ENCODE results near the gene HDHD3.
A peak's percentile ranks its signal among the peaks of the same experiment; 100 is the strongest.
"Not testable (repeated sequence)": the region's sequence is repeated elsewhere in the genome, so short reads cannot be mapped to it uniquely, and the experiment has no call there.

Gene HDHD3

DNA sequence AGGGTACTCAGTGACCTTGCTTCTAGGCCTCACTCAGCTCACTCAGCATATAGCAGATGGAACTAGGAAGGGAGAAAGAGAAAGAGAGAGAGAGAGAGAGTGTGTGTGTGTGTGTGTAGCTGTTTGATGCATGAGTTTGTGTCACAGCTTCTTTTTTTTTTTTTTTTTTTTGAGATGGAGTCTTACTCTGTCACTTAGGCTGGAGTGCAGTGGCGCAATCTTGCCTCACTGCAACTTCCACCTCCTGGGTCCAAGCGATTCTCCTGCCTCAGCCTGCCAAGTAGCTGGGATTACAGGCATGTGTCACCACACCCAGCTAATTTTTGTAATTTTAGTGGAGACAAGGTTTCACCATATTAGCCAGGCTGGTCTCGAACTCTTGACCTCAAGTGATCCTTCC, 11.1 kb downstream of the HDHD3 start:
- H3K4me3 ChIP-seq (ENCODE audit: low read depth, low read length): not testable (repeated sequence)

DNA sequence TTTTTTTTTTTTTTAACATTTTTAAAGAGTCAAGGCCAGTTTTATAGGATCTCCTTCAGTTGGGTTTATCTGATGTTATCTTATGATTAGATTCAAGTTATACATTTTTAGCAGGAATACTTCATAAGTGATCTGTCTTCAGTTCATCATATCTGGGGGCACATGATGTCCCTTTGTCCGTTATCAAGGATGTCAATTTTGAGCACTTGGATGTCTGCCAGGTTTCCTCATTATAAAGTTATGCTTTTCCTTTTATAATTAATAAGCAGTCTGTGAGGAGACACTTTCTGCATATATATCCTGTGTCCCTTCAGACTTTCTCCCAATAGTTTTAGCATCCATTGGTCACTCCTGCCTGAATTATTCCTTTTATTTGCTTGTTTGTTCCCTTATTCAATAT, 11.8 kb downstream of the HDHD3 start:
- no peak overlapping the region for H3K4me3 ChIP-seq (ENCODE audit: low read depth, low read length)

DNA sequence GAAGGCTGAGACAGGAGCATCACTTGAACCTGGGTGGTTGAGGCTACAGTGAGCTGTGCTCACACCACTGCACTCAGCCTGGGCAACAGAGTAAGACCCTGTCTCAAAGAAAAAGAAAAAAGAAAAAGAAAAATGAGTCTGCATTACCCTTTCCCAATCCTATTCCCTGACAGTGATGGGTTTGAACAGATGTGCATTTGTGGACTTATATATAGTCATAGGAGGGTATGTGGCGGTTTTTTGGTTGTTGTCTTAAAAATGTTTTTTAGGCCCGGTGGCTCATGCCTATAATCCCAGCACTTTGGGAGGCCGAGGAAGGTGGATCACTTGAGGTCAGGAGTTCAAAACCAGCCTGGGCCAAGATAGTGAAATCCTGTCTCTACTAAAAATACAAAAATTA, 13.4 kb downstream of the HDHD3 start:
- no peak overlapping the region for H3K4me3 ChIP-seq (ENCODE audit: low read depth, low read length)

DNA sequence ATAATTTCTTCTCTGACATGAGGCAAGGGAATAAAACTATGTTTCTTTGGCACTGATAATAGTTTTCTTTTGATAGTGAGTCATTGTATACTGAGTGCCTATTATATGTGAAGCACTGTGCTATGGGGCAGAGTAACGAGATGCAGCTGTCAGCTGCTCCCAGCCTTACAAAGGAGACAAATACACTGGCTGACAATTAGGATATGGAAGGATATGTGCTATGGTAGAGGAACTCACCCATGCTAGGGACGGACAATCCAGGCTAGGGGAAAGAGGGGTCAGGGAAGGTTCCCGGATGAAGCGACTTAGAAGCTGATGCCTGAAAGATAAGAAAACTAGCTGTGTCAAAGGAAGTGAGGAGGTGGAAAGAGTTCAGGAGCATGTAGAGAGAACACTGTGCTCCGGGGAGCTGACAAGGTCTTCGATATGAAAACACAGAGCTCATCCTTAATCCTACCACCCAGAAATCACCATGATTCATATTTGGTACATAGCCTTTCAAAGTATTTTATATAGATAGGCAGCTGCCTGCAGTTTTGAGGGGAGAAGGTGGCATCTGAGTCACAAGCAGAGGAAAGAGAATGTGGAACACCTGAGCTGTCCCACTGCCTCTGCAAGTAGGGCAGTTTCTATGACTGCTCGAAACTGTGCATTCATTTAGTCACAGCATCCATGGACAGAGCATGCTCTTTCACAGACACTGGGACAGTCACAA, 15.3 kb downstream of the HDHD3 start:
- H3K4me3 ChIP-seq (ENCODE audit: low read depth, low read length): no peak overlapping the region

DNA sequence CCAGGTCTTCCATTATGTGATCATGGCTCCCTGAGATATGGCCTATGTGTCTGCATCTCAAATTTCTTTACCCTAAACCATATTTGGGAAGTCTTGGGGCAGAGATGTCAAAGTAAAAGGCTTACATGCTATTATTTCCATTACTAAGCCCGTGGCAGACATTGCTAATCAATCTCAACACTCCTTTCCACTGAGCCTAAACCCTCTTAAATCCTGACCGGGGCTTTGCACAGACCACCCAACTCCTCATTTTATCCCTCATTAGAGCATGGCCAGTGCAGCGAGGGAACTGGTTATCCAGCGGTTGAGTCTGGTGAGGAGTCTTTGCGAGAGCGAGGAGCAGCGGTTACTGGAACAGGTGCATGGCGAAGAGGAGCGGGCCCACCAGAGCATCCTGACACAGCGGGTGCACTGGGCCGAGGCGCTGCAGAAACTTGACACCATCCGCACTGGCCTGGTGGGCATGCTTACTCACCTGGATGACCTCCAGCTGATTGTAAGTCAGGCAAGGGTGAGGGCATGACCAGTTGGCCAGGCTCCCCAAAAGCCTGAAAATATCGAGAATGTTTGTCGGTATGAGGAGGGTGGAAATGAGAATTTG, 16.4 kb downstream of the HDHD3 start:
- no peak overlapping the region for H3K4me3 ChIP-seq (ENCODE audit: low read depth, low read length)

DNA sequence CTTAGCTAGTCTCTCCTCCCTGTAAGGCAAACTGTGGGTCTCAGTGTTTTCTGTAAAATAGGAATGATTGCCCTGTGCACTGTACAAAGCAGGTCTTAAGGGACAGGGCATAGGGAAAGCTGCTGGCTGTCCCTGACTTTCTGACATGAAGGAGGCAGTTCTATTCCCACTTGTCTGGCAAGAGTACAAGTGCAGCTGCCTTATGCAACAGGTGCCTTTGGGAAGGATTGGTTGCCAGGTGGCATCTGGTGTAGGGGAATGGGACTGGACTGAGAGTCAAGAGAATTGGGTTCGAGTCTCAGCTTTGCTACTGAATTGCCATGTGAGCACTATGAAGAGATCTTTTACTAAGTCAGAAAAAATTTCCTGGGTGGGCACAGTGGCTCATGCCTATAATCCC, 17.4 kb downstream of the HDHD3 start:
- H3K4me3 ChIP-seq (ENCODE audit: low read depth, low read length): no peak overlapping the region

DNA sequence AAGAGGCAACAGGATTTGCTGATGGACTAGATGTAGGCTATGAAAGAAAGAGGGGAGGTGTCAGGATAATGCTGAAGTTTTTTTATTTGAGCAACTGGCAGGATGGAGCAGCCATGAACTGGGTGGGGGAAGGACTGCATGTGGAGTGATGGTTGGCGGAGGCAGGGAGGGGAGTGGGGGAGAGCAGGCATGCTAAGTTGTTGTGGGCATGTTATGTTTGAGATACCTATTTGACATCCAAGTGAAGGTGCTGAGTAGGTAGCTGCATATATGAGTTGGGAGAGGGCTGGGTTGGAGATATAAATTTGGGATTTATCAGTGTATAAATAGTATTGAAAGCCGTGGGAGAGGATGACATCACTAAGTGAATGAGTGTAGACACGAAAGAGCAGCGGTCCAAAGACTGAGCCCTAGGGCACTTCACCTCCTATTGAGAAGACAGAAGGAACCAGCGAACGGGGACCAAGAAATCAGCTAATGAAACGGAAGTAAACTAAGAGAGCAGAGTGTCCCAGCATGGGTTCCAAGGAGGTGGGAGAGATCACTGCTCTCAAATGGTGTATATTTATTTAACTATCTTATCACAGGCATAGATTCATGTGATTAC, 20.0 kb downstream of the HDHD3 start:
- H3K4me3 ChIP-seq (ENCODE audit: low read depth, low read length): no peak overlapping the region

DNA sequence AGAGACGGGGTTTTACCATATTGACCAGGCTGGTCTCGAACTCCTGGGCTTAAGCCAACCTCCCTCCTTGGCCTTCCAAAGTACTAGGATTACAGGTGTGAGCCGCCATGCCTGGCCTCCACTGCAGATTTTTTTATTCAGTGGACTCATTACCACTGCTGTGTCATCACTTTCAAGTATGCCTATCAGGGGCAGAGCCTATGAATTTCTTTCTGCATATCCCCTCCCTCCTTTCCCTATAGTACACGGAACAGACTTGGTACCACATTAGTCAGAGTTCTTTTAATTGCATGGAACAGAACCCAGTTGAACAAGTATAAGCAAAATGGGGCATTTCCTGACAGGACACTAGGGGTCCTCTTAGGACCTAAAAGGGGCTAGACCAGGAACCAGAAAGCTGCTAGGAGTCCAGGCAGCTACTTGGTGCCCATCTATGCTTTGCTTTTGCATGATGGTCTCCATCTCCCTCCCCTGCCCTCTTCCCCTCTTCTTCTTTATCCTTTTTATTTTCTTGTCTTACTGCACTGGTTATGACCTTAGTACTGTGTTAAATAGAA, 21.7 kb downstream of the HDHD3 start:
- H3K4me3 ChIP-seq (ENCODE audit: low read depth, low read length): no peak overlapping the region

DNA sequence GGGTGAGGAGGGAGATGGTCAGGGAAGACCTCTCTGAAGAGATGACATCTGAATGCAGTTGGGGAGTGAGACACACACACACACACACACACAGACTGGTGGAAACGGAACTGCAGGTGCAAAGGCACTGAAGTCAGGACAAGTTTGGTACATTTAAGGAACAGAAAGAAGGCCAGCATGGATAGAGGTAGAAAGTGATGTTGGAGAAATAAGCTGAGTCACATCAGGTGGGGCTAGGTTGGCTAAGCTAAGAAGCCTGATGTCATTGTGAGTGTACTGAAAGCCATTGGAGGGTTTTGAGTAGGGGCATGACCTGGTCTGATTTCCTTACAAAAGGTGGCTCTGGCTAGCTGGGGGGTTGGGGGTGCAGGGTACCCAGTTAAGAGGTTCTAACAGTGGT, 24.4 kb downstream of the HDHD3 start:
- H3K4me3 ChIP-seq (ENCODE audit: low read depth, low read length): no peak overlapping the region

DNA sequence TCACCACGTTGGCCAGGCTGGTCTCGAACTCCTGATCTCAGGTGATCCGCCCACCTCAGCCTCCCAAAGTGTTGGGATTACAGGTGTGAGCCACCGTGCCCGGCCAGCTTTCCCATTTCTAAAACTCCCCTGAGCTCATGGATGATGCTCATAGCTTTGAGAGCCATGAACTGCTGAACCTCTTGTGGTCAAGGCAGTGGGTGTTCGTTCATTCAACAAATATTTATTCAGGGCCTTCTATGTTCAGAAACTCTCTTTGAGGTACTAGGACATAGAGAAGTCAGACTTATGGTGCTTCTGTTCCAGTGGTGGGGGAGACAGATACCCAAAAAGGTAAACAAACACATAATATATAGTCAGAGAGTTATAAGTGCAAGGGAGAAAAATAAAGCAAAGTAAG, 24.8 kb downstream of the HDHD3 start:
- H3K4me3 ChIP-seq (ENCODE audit: low read depth, low read length): no peak overlapping the region

DNA sequence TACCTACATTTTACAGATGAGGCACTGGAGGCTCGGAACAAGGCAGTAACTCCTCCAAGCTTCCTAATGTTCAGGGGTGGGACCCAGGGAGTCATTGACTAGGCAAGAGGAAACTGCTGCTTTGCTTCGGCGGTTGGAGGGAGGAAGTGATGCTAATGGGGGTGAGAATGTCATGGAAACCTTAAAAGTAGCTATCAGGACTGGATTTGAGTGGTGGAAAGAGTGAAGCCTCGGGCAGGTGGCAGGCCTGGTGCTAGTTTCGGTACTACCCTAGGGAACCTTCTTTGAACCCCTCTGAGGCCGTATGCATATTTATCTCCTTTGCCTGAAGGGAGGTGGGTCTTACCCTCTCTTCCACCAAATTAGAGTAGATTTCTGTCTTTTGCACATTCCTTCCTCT, 25.8 kb downstream of the HDHD3 start:
- H3K4me3 ChIP-seq (ENCODE audit: low read depth, low read length): no peak overlapping the region

DNA sequence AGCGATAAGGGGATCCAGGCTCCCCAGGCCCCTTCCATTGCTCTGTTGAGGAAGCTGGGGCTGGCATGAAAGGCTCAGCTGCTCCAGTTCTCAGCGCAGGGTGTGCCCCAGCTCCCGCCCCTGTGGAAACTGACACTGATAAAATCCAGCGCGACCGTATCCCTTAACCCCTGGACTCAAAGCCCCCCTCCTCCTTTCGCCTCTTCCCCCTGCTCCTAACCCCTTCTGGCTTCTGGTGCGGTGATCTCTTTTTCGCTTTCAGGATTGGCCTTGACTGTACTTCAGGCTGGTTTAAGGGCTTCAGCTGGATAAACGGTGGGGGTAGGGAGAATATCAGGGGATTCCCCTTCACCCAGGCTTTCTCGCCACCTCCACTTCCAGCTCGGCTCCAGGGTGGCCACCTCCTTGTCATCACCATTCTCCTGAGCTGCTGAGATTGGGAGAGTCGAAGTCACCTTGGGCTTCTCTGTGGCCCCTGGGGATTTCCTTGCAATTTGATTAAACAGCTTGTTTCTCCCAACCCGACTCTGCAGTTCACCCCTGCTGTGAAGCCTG, 26.6 kb downstream of the HDHD3 start:
- peak overlapping the region; percentile 61 for H3K4me3 ChIP-seq (ENCODE audit: low read depth, low read length)

DNA sequence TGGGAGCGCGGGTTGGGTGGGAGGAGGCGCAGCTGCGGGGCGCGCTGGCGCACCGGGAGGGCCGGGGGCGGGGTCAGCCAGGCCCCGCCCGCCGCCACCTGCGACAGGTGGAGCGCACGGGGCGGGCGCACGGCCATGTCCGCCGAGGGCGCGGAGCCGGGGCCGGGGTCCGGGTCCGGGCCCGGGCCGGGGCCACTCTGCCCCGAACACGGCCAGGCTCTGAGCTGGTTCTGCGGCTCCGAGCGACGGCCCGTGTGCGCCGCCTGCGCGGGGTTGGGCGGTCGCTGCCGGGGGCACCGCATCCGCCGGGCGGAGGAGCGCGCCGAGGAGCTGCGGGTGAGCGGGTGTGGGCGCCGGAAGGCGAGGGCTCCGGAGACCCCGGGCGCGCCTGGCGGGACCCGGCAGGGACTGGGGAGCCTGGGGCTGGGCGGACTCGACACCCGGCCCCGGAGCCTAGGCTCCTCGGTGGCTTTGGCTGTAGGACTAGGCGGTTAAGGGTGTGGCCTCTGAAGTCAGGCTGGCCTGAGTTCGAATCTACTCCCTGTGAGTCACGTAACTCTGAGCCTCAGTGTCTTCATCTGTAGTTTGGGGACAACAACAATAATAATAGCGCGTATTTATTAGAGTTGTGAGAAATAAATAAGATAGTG, 27.2 kb downstream of the HDHD3 start, which contains the start of gene BSPRY:
TSS of gene BSPRY (plus strand) at position 97 of the 650 bp plus-strand sequence. CDS start at position 136, 39 bp downstream.
- H3K4me3 ChIP-seq (ENCODE audit: low read depth, low read length): peak within 1 kb of the TSS; percentile 61

DNA sequence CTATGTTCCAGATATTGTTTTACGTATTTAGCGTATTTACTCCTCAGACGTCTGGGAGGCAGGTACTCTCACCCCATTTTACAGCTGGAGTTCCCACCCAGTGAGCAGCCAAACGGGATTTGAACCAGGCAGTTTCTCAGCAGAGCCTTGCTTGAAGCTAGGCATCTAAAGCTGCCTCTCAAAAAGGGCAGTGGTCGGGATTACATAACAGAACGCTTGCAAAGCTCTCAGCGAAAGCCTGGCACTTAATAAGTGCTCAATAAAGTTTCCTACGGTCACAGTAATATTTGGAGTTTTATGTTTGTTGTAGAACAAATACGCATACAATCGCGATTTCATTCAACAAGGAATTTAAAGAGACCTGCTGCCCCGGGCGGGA, 27.7 kb downstream of the HDHD3 start:
- peak overlapping the region; percentile 31 for H3K4me3 ChIP-seq (ENCODE audit: low read depth, low read length)

DNA sequence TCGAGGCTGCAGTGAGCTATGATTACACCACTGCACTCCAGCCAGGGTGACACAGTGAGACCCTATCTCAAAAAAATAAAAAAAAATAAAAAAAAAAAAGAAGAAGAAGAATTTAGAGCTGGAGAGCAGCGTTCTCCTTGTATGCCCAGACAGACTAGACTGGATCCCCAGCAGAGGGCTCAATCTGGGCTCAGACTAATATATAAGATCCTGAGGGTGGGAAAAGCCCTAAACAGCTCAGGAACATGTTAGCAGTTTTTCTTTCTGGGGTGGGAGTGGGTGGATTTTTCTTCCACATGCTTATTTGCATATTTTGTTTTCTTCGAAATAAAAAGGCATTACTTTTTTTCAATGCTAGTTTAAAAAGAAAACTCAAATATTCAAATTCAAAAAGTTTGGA, 28.3 kb downstream of the HDHD3 start:
- no peak overlapping the region for H3K4me3 ChIP-seq (ENCODE audit: low read depth, low read length)

DNA sequence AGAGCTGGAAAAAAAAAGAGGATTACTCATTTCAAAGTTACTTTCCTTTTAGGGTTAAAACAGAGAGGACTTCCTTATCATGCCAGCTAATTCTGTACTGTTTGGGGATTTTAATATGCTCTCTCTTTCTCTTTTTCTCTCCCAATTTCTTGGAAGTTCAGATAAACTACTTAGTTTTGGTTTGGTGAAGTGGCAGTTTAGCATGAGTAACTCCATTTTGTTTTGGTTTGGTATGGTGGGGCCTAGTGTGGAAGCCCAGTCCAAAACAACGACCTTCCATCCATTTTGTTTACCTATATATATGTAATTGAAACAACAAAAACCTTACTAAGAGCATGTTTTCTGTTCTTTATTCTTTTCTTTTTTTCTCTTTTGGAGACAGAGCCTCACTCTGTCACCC, 31.1 kb downstream of the HDHD3 start:
- H3K4me3 ChIP-seq (ENCODE audit: low read depth, low read length): no peak overlapping the region

DNA sequence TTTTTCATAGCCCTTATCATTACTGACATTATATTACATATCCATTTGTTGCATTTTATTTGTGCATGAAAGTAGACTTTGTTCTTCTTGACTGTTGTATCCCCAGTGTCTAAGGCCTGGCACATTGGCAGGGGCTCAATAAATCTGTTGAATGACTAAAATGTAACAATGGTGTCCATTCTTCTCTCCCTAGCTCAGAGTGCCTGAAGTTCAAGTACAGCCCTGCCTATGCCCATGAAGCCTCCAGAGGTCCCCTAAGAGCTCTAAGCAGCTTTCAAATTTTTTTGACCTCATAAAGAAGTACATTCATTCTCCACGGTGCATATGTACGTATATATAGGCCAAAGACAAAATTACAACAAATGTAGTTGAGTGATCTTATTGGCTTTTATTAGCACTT, 31.6 kb downstream of the HDHD3 start:
- no peak overlapping the region for H3K4me3 ChIP-seq (ENCODE audit: low read depth, low read length)

DNA sequence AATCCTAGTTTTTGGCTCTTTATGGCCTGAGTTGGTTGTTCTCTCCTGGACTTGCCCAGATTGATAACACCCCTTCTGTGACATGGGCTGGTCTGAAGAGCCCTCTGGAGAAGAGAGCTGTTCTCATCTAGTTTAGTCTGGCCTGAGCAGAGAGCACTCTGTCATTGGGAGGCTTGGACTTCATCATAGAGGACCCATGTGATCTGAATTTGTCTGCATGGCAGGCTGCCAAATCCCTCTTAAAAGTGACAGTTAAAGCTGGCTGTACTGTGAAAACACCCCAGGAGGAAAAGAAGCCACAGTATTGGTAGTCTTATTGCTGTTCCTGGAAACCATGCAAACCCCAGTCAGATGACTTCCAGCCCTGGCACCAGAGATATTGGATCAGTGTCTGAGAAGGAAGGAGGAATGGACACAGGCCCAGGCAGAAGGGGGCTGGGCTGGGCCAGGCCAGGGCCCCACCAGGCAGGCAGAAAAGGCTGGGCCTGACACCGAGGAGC, 33.0 kb downstream of the HDHD3 start:
- no peak overlapping the region for H3K4me3 ChIP-seq (ENCODE audit: low read depth, low read length)

DNA sequence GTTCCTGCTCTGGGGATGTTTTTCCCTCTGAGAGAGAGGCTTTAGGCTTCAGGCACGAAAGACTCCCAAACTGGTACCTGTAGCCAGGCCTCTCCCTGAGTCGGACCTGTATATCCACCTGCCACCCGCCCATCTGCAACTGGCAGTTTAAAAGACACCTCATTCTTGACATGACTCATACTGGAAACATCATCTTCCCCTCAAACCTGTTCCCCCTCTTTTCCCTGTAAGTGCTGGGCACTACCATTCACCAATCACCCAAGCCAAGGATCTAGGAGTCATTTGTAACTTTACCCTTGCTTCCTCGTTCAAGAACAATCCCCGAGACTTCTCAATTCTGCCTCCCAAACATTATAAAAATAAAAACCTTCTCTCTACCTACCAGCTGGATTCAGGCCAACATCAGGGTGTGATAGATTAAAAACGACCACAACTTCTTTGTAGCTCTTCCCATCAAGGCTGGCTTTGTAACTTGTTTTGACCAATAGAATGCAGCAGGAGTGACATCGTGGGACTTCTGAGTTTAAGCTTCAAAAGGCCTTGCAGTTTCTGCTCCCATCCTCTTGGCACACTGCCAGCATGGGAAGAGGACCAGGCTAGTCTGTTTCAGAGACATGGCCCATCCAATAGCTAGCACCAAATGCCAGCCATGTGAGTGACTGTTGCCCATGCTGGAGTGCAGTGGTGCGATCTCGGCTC, 34.9 kb downstream of the HDHD3 start:
- no peak overlapping the region for H3K4me3 ChIP-seq (ENCODE audit: low read depth, low read length)

DNA sequence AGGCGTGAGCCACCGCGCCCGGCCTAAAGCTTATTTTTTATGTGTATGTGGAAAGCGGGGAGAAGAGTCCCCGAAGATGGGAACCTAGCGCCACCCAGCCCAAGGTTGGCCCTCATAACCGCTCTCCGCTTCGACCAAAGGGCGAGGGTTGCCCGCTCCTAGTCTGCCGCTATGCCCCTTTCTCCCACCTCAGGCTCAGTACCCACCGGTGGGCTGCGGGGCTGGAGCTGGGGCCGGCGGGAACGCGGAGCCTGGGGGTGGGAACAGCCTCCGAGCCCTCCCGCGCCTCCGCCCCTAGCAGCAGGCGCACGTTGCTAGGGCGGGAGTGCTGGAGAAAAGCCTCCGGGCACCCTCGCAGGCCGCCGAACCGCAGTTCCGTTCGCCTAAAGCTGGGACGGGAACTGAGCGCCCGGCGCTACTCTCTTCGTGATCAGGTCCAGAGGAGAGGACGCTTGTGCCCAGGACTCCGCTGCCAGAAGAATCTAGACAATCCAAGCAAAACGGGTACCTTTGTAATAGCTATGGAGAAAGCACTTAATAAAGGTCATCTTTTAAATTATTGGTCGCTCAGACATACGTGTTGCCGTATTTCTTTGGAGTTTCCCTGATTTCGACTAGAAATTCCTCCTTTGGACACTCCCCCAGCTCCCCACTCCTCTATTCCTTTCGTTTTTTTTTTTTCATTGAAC, 36.6 kb downstream of the HDHD3 start, which contains the start of gene WDR31:
TSS of gene WDR31 (minus strand) at position 265 of the 689 bp plus-strand sequence. CDS start 8,253 bp downstream, outside the sequence.
- H3K4me3 ChIP-seq (ENCODE audit: low read depth, low read length): peak within 1 kb of the TSS; percentile 72
